Measurements from ENCODE around the gene ATP1B3. TPM values are rescaled to one million over a fixed set of nuclear protein-coding genes. Genes with fewer than 3 reads are reported as not detected.
"Not testable (repeated sequence)": the region's sequence is repeated elsewhere in the genome, so short reads cannot be mapped to it uniquely, and the experiment has no call there.

Gene ATP1B3
- total RNA-seq, 1 donor from 2014 or later: 147 TPM

DNA sequence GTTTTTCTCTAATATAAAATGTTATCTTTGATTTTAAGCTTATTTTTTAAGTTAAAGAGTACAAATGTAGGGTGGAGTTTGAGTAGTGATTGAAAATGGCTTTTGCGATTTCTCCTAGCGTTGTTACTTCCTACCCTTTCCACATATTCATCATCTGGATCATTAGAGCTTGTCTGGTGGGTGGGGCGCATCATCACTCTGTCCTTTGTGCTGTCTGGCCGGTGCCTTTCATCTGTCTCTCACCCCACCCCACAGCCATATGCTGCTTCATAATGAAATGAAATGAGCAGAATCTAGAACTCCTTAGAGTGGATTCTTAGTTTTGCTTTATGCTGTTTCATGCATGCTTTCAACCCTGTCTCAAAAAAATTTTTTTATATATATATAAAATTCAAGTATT is 44.3 kb downstream of the ATP1B3 start:
- H3K36me3 Mint-ChIP-seq (ENCODE audit: low read depth): peaks cover 21% of the 10 kb centered on the region
- peaks cover 4% of the 10 kb centered on the region for H3K4me1 Mint-ChIP-seq
- peak overlapping the region; percentile 69 for H3K27ac Mint-ChIP-seq (ENCODE audit: unreplicated experiment)
- no peak for DNase-seq (ENCODE audit: low read depth, low spot score)
- no peaks in the 10 kb centered on the region for H3K9me3 Mint-ChIP-seq
- no peaks in the 10 kb centered on the region for H3K27me3 Mint-ChIP-seq (ENCODE audit: low read depth)
- no peak for TF ChIP-seq CTCF (conservative IDR thresholded peaks at IDR 0.05)
- no peak overlapping the region for H3K4me3 Mint-ChIP-seq

- H3K4me1 Mint-ChIP-seq: peaks cover 4% of the 10 kb centered on the region
- TF ChIP-seq CTCF (conservative IDR thresholded peaks at IDR 0.05): no peak
- no peak overlapping the region for H3K4me3 Mint-ChIP-seq
- no peak for DNase-seq (ENCODE audit: low read depth, low spot score)
- H3K36me3 Mint-ChIP-seq (ENCODE audit: low read depth): peaks cover 20% of the 10 kb centered on the region
- no peaks in the 10 kb centered on the region for H3K27me3 Mint-ChIP-seq (ENCODE audit: low read depth)
- H3K27ac Mint-ChIP-seq (ENCODE audit: unreplicated experiment): no peak overlapping the region
- no peaks in the 10 kb centered on the region for H3K9me3 Mint-ChIP-seq
Observed at GRCh38 chr3:141921316-141921715, 44.9 kb downstream of the ATP1B3 start.

DNA sequence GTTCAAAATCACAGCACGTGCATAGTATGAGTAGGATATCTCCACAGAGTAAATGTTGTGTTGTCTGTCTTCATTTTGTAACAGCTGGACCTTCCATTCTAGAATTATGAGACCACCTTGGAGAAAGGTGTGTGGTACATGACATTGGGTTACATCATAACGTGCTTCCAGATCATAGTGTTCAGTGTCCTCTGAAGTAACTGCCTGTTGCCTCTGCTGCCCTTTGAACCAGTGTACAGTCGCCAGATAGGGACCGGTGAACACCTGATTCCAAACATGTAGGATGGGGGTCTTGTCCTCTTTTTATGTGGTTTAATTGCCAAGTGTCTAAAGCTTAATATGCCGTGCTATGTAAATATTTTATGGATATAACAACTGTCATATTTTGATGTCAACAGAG is 49.2 kb downstream of the ATP1B3 start:
- H3K9me3 Mint-ChIP-seq; H3K4me3 Mint-ChIP-seq; H3K4me1 Mint-ChIP-seq; H3K27ac Mint-ChIP-seq (ENCODE audit: unreplicated experiment); H3K27me3 Mint-ChIP-seq (ENCODE audit: low read depth); DNase-seq (ENCODE audit: low read depth, low spot score): not testable (repeated sequence)
- peaks cover 35% of the 10 kb centered on the region for H3K36me3 Mint-ChIP-seq (ENCODE audit: low read depth)

- Mint-ChIP-seq H3K27me3 (ENCODE audit: low read depth) (no peaks in the 10 kb centered on the region), H3K4me1 (no peaks in the 10 kb centered on the region), H3K4me3 (no peak overlapping the region), H3K27ac (ENCODE audit: unreplicated experiment) (no peak overlapping the region), H3K36me3 (ENCODE audit: low read depth) (peaks cover 31% of the 10 kb centered on the region), H3K9me3 (no peaks in the 10 kb centered on the region)
- TF ChIP-seq CTCF (conservative IDR thresholded peaks at IDR 0.05): no peak
- no peak for DNase-seq (ENCODE audit: low read depth, low spot score)
Observed at GRCh38 chr3:141926929-141927328, 50.5 kb downstream of the ATP1B3 start.

DNA sequence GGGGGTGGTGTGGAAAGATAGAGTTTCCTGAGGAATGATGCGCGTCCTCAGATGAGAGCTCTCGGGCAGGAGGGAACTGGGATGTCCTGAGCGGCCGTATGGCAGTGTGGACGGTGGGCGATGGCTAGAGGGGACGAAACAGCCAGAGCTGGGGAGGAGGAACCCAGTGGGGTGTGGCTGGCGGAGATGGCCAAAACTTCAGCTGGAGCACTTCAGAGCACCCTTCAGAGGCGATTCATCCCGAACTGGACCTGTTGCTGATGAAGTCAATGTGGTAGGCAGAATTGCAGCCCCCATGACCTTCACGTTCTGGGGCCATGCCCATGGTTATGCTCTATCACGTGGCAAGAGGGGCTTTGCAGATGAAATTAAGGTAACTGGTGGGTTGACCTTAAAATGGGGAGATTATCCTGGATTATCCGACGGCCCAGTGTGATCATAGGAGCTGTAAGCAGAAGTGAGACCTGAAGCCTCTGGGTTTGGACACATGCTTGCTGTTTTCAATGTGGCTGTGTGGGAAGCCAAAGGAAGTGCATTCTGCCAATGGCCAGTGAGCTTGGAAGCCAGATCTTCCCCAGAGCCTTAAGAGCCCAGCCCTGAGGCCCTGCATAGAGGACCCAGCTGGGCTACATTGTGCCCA is 52.3 kb downstream of the ATP1B3 start:
- Mint-ChIP-seq H3K4me1 (no peaks in the 10 kb centered on the region), H3K9me3 (no peaks in the 10 kb centered on the region), H3K27me3 (ENCODE audit: low read depth) (no peaks in the 10 kb centered on the region), H3K36me3 (ENCODE audit: low read depth) (peaks cover 28% of the 10 kb centered on the region), H3K27ac (ENCODE audit: unreplicated experiment) (no peak overlapping the region), H3K4me3 (no peak overlapping the region)
- no peak for TF ChIP-seq CTCF (conservative IDR thresholded peaks at IDR 0.05)
- DNase-seq (ENCODE audit: low read depth, low spot score): no peak

DNA sequence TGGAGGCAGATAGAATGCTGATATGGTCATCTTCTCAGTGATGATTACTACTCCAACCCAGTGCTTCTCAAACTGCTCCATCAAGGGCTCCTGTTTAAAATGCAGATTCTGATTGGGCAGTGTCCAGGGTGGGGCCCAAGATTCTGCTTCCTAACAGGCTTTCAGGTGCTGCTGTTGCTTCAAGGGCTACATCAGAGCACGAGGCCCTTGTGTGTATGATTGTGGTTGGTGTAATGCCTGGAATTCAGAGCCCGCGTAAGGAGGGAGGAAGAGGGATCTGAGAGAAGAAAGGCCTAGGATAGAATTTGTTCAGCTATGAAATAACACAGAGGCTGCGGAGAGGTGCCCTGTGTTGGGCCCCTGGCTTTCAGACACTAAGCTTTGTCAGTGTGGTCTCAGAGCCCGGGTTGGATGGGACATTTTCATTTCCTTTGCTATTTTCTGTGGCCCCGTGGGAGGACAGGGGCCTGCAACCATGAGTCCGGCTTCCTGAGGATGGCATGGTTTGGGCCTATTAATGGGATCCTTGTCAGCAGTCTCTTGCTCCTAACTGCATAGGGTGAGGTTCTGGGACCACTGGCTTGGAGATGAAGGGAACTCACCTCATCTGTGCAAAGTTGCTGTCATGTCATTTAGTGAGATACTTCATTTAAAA is 53.0 kb downstream of the ATP1B3 start:
- no peak for TF ChIP-seq CTCF (conservative IDR thresholded peaks at IDR 0.05)
- H3K27ac Mint-ChIP-seq (ENCODE audit: unreplicated experiment): peak overlapping the region; percentile 35
- no peak overlapping the region for H3K4me3 Mint-ChIP-seq
- no peaks in the 10 kb centered on the region for H3K27me3 Mint-ChIP-seq (ENCODE audit: low read depth)
- peaks cover 26% of the 10 kb centered on the region for H3K36me3 Mint-ChIP-seq (ENCODE audit: low read depth)
- peaks cover 7% of the 10 kb centered on the region for H3K4me1 Mint-ChIP-seq
- no peak for DNase-seq (ENCODE audit: low read depth, low spot score)
- no peaks in the 10 kb centered on the region for H3K9me3 Mint-ChIP-seq

Data from neural crest cell (in vitro differentiated cells).